ENCODE results near the gene HNMT.
"Not testable (repeated sequence)": the region's sequence is repeated elsewhere in the genome, so short reads cannot be mapped to it uniquely, and the experiment has no call there.

The HNMT gene

GRCh38 chr2:137977790-137978189, 13.5 kb downstream of the HNMT start:
- no peak for DNase-seq

GRCh38 chr2:137980459-137980858, 16.2 kb downstream of the HNMT start:
- DNase-seq = no peak

- no peak for DNase-seq
Measured at GRCh38 chr2:137981112-137981656, 16.9 kb downstream of the HNMT start.

GRCh38 chr2:137983581-137983980, 19.3 kb downstream of the HNMT start:
- DNase-seq = no peak

GRCh38 chr2:137986268-137986667, 22.0 kb downstream of the HNMT start:
- DNase-seq = no peak

- DNase-seq = no peak
Measured at GRCh38 chr2:137987011-137987410, 22.7 kb downstream of the HNMT start.

- DNase-seq = no peak
Measured at GRCh38 chr2:137991078-137991477, 26.8 kb downstream of the HNMT start.

GRCh38 chr2:137992039-137992646, 27.9 kb downstream of the HNMT start:
- DNase-seq = no peak

- DNase-seq = not testable (repeated sequence)
Measured at GRCh38 chr2:137993715-137994476, 29.6 kb downstream of the HNMT start.

- not testable (repeated sequence) for DNase-seq
Measured at GRCh38 chr2:137995368-137995767, 31.1 kb downstream of the HNMT start.

- not testable (repeated sequence) for DNase-seq
Measured at GRCh38 chr2:137996158-137996557, 31.9 kb downstream of the HNMT start.

GRCh38 chr2:137997733-137998132, 33.5 kb downstream of the HNMT start:
- DNase-seq = no peak

- DNase-seq = no peak
Measured at GRCh38 chr2:137998503-137998902, 34.2 kb downstream of the HNMT start.

GRCh38 chr2:137999273-137999672, 35.0 kb downstream of the HNMT start:
- no peak for DNase-seq

- no peak for DNase-seq
Measured at GRCh38 chr2:138000009-138000408, 35.7 kb downstream of the HNMT start.

- DNase-seq = no peak
Measured at GRCh38 chr2:138000796-138001195, 36.5 kb downstream of the HNMT start.

- no peak for DNase-seq
Measured at GRCh38 chr2:138003411-138003810, 39.1 kb downstream of the HNMT start.

- no peak for DNase-seq
Measured at GRCh38 chr2:138007431-138007830, 43.2 kb downstream of the HNMT start.

- no peak for DNase-seq
Measured at GRCh38 chr2:138009622-138010021, 45.3 kb downstream of the HNMT start.

GRCh38 chr2:138010890-138011289, 46.6 kb downstream of the HNMT start:
- DNase-seq = no peak

- DNase-seq = no peak
Measured at GRCh38 chr2:138012082-138012481, 47.8 kb downstream of the HNMT start.

GRCh38 chr2:138012968-138013367, 48.7 kb downstream of the HNMT start:
- DNase-seq = no peak

- DNase-seq = no peak
Measured at GRCh38 chr2:138013639-138014038, 49.4 kb downstream of the HNMT start.

GRCh38 chr2:138015494-138015893, 51.2 kb downstream of the HNMT start:
- no peak for DNase-seq

All from activated CD4-positive, alpha-beta T cell treated with anti-CD3 and anti-CD28 coated beads, Interleukin-10, Interleukin-2, amounts not matched to agents 100 ng/mL and 50 ng/mL, durations not matched to agents 16 hours and 8 hours (primary cell).